Measurements from ENCODE around the gene RAP1A.

DNA sequence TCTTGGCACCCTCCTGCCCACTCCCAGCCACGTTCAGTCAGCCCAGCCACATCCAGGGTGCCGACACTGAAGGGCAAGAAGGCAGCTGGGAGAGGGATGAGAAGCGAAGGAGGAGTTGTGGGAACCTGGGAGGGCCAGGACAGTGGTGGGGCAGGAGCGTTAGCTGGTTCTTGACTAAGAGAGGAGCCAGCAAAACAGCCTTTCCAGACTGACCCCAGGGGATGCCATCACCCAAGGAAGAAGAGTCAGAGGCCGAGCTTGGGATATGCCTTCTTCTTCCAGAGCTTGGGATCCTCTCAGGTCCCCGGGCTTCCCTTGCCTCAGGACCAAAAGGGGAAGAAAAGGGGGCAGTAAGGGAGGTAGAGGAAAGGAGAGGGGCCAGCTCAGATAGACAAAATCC, 112.4 kb downstream of the RAP1A start:
- TF ChIP-seq, protein P1, sequence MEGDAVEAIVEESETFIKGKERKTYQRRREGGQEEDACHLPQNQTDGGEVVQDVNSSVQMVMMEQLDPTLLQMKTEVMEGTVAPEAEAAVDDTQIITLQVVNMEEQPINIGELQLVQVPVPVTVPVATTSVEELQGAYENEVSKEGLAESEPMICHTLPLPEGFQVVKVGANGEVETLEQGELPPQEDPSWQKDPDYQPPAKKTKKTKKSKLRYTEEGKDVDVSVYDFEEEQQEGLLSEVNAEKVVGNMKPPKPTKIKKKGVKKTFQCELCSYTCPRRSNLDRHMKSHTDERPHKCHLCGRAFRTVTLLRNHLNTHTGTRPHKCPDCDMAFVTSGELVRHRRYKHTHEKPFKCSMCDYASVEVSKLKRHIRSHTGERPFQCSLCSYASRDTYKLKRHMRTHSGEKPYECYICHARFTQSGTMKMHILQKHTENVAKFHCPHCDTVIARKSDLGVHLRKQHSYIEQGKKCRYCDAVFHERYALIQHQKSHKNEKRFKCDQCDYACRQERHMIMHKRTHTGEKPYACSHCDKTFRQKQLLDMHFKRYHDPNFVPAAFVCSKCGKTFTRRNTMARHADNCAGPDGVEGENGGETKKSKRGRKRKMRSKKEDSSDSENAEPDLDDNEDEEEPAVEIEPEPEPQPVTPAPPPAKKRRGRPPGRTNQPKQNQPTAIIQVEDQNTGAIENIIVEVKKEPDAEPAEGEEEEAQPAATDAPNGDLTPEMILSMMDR (optimal IDR thresholded peaks at IDR 0.05 in 1 of 3, IDR thresholded peaks at IDR 0.05 in 1 of 3, conservative IDR thresholded peaks at IDR 0.05 in 1 of 3; ENCODE audit: extremely low read depth in 1 of 3, insufficient read depth in 2 of 3, low read length in 3 of 3), result no peak
- TF ChIP-seq EZH2 (IDR thresholded peaks at IDR 0.05; ENCODE audit: low read length), result no peak
